Measurements from ENCODE around the gene ERI3. TPM values are rescaled to one million over a fixed set of nuclear protein-coding genes. Genes with fewer than 3 reads are reported as not detected.

Gene ERI3
- polyA plus RNA-seq, 2 of the 4 experiments (the other 2 are of a cell fraction), result 43.4 to 44.7 TPM

DNA sequence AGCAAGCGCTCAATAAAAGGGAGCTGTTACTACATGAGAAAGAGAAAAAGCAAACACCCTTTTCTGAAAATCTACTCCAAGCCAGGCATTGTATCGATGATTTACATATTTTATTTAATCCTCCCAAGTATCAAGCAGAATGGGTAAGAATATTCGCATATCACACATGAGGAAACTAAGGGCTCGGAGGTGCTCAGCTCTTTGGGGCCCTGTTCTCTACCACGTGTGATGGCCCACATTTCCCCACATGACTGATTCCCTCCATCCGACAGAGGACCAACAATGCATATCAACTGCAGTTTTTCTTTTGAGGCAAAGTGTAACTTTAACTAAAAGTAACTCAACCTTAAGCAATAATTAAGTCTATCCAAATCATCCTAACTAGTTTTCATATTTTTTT lies 8.2 kb downstream of the ERI3 start:
- POLR2A ChIA-PET, result no interaction called here

DNA sequence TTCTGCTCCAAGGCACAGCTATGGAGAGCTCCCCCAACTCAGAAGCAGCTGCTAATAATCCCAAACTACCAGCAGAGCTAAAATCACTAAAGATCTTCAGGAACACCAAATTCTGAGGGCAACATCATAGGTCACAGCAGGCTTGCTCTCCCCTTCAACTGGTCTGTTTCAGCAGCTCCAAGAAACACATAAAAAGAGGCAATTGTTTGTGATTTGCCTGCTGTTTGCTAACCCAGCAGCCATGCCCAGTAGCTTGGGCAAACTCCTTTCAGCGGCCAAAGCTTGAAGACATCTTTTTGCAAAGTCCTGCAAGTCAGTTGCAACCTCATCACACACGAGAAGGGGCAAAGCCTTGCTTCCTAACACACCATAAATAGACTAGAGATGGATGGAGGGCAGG lies 8.9 kb downstream of the ERI3 start:
- FAIRE-seq (no peak), DNase-seq (ENCODE audit: low read depth in 1 of 2, low spot score in 1 of 2) (no peak), ATAC-seq (no peak)
- Histone ChIP-seq H3K4me2 (no peak overlapping the region), H3K4me1 (no peaks in the 10 kb centered on the region), H3K27ac (no peak overlapping the region), H3K9me3 (no peaks in the 10 kb centered on the region), H3K4me3 (no peak overlapping the region)
- TF ChIP-seq NFE2L2 (conservative IDR thresholded peaks at IDR 0.05; ENCODE audit: low read length) (no peak), RNF2 (IDR thresholded peaks at IDR 0.05; ENCODE audit: borderline replicate concordance, low read depth) (no peak), RFX5 (IDR thresholded peaks at IDR 0.05) (no peak), KDM5A (IDR thresholded peaks at IDR 0.05) (no peak), CHD4 (IDR thresholded peaks at IDR 0.05; ENCODE audit: borderline replicate concordance) (no peak), HDAC2 (IDR thresholded peaks at IDR 0.05) (no peak), TP53 (CRISPR knock-in tag; IDR thresholded peaks at IDR 0.05) (no peak), NPAS2 (CRISPR knock-in tag; IDR thresholded peaks at IDR 0.05; ENCODE audit: borderline replicate concordance) (no peak), CBX8 (IDR thresholded peaks at IDR 0.05) (no peak), ATOH8 (CRISPR knock-in tag; IDR thresholded peaks at IDR 0.05; ENCODE audit: low read depth) (no peak)
- TF ChIP-seq, protein P1, sequence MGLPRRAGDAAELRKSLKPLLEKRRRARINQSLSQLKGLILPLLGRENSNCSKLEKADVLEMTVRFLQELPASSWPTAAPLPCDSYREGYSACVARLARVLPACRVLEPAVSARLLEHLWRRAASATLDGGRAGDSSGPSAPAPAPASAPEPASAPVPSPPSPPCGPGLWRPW (IDR thresholded peaks at IDR 0.05), result no peak
- TF ChIP-seq, protein P2, sequence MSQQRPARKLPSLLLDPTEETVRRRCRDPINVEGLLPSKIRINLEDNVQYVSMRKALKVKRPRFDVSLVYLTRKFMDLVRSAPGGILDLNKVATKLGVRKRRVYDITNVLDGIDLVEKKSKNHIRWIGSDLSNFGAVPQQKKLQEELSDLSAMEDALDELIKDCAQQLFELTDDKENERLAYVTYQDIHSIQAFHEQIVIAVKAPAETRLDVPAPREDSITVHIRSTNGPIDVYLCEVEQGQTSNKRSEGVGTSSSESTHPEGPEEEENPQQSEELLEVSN (IDR thresholded peaks at IDR 0.05; ENCODE audit: borderline replicate concordance, low read depth), result no peak
- CTCF ChIA-PET, result interaction anchor here (0.7 to 2.2 kb wide), 6 partner anchors 8 to 307 kb away, joined by 3 to 8 read pairs (median 3); no protein-coding TSS in a partner anchor
- POLR2A ChIA-PET, result no interaction called here
- 70% methylated on average over 2 of the region's 2 CpGs for WGBS (ENCODE audit: missing lambda C conversion rate)

More for the DNA sequence above, 8.2 kb downstream of the ERI3 start:
- CTCF ChIA-PET, result interaction anchor here (0.9 to 2.2 kb wide), 3 partner anchors 9 to 306 kb away, joined by 3 to 8 read pairs (median 4); no protein-coding TSS in a partner anchor
- no peak overlapping the region for H3K4me2 ChIP-seq
- ATAC-seq, result no peak
- H3K4me1 ChIP-seq, result no peaks in the 10 kb centered on the region
- no peak for TF ChIP-seq HOXA7 (CRISPR knock-in tag; IDR thresholded peaks at IDR 0.05)
- no peak for TF ChIP-seq ZC3H11A (IDR thresholded peaks at IDR 0.05)
- TF ChIP-seq SMC3 (IDR thresholded peaks at IDR 0.05), result no peak
- DNase-seq (ENCODE audit: low read depth in 1 of 2, low spot score in 1 of 2), result no peak
- H3K4me3 ChIP-seq, result no peak overlapping the region
- H3K27ac ChIP-seq, result no peak overlapping the region
- FAIRE-seq, result no peak
- WGBS (ENCODE audit: missing lambda C conversion rate), result 89% methylated on average over 6 of the region's 6 CpGs
- no peaks in the 10 kb centered on the region for H3K9me3 ChIP-seq

GRCh38 chr1:44345187-44345775 lies 9.8 kb downstream of the ERI3 start:
- ChIA-PET CTCF (interaction anchor here (0.9 to 1.2 kb wide), 2 partner anchors 9 to 19 kb away, joined by 3 read pairs; no protein-coding TSS in a partner anchor), POLR2A (no interaction called here)
- ATAC-seq (no peak), DNase-seq (ENCODE audit: low read depth in 1 of 2, low spot score in 1 of 2) (no peak), FAIRE-seq (no peak)
- Histone ChIP-seq H3K4me2 (no peak overlapping the region), H3K27ac (no peak overlapping the region), H3K9me3 (no peaks in the 10 kb centered on the region), H3K4me3 (no peak overlapping the region), H3K4me1 (peaks cover 2% of the 10 kb centered on the region; the same call in 2 of the 3 replicates)
- TF ChIP-seq HMGXB4 (CRISPR knock-in tag; IDR thresholded peaks at IDR 0.05; ENCODE audit: borderline replicate concordance), result no peak
- no peak for TF ChIP-seq EHMT2 (IDR thresholded peaks at IDR 0.05; ENCODE audit: low read depth)
- TF ChIP-seq SREBF2 (IDR thresholded peaks at IDR 0.05), result no peak
- no peak for TF ChIP-seq PHF8 (IDR thresholded peaks at IDR 0.05; ENCODE audit: borderline replicate concordance, low read depth)
- TF ChIP-seq CBX8 (IDR thresholded peaks at IDR 0.05), result no peak
- no peak for TF ChIP-seq FOSL2 (IDR thresholded peaks at IDR 0.05)
- no peak for TF ChIP-seq FOSL2 (CRISPR knock-in tag; IDR thresholded peaks at IDR 0.05)
- TF ChIP-seq, protein P3, sequence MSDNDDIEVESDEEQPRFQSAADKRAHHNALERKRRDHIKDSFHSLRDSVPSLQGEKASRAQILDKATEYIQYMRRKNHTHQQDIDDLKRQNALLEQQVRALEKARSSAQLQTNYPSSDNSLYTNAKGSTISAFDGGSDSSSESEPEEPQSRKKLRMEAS (IDR thresholded peaks at IDR 0.05), result no peak
- TF ChIP-seq JUNB (IDR thresholded peaks at IDR 0.05), result no peak
- no peak for TF ChIP-seq RFX5 (IDR thresholded peaks at IDR 0.05)
- no peak for TF ChIP-seq PBX3 (IDR thresholded peaks at IDR 0.05)
